ENCODE data around the gene RANBP10. TPM values are rescaled to one million over a fixed set of nuclear protein-coding genes. Genes with fewer than 3 reads are reported as not detected.
A peak's percentile ranks its signal among the peaks of the same experiment; 100 is the strongest.

RANBP10 gene
- total and polyA plus RNA-seq, 2 of the 13 experiments (the other 11 are each of a cell fraction or from before 2014, with no cell fraction given), result 9.2 to 22.7 TPM

DNA sequence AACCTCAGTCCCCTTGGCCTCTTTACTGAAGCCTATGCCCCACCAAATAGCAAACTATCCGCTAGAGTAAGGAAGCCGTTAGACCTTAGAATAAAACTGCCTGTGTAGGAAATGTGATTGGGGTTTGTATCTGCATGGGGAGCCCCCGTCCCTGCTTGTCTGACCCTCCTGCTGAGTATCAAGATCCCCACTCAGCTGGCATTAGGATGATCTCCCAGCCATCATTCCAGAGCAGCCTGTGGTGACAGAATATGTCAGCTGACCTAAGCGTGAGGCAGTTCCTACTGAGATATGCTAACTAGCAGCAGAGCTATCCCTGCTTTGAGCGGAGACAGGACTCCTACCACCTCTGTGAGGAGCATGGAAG, 86.6 kb downstream of the RANBP10 start (continued):
- TF ChIP-seq ZNF484 (CRISPR knock-in tag; IDR thresholded peaks at IDR 0.05; ENCODE audit: borderline replicate concordance, low read depth) (no peak), FOXA1 (IDR thresholded peaks at IDR 0.05) (no peak), FOXA1 (CRISPR knock-in tag; IDR thresholded peaks at IDR 0.05) (no peak), ZNF292 (CRISPR knock-in tag; IDR thresholded peaks at IDR 0.05; ENCODE audit: borderline replicate concordance, low read depth) (no peak), HDAC1 (CRISPR knock-in tag; IDR thresholded peaks at IDR 0.05) (no peak; the same call in 1 of the 2 replicates), NR2F1 (CRISPR knock-in tag; IDR thresholded peaks at IDR 0.05) (no peak), ZNF761 (CRISPR knock-in tag; conservative IDR thresholded peaks at IDR 0.05) (no peak), ZNF350 (CRISPR knock-in tag; IDR thresholded peaks at IDR 0.05; ENCODE audit: borderline replicate concordance, low read depth) (no peak; the same call in 1 of the 2 replicates), IKZF1 (IDR thresholded peaks at IDR 0.05) (no peak), ZNF780A (CRISPR knock-in tag; IDR thresholded peaks at IDR 0.05) (no peak), SRSF9 (IDR thresholded peaks at IDR 0.05; ENCODE audit: borderline replicate concordance, insufficient read depth, low read depth, low read length, poor library complexity, severe bottlenecking) (no peak), ZNF431 (CRISPR knock-in tag; IDR thresholded peaks at IDR 0.05; ENCODE audit: borderline replicate concordance, low read depth) (no peak), ZNF30 (CRISPR knock-in tag; IDR thresholded peaks at IDR 0.05) (no peak)

DNA sequence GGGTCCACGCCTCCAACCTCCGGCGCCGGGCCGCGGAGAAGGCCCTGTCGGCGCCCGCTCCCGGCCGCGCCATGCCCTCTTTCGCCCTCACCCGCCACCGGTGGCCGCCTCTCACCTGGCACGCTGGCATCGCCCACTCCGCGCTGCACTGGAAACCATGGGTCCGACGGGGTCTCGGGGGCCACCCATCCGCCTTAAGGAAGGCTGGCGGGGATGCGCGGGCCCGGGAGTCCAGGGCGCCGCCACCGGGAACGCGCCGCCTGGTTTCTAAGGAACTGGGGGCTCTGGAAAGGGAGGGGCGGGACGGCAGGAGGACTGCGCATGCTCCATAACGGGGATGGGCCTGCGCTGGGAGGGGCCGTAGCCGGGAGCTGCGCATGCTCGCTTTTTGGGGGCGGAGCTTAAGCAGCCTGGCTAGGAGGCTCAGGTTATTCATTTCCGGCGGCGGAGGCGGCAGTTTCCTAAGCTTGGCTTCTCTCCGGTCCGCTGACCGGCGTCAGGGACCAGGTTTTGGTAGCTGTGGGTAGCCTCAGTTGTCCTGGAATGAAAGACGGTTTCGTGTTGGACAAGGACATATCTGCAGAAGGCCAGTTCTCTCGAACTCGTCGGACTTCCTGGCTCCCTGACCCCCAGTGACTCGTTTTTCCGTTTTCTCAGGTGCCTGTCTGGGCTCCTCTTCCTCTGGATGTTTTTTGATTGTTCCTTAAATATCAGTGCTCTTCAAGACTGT, 87.1 kb downstream of the RANBP10 start, which contains the start of gene GFOD2:
TSS of gene GFOD2 (minus strand) at position 269 of the 730 bp plus-strand sequence. CDS start 33,601 bp downstream, outside the sequence.
- peak within 1 kb of the TSS; percentile 67 for H3K27ac ChIP-seq (ENCODE audit: extremely low read length, insufficient read depth, low read length)
- peak within 1 kb of the TSS; percentile 96 for H3K4me2 ChIP-seq (ENCODE audit: low read depth, low read length)
- peak within 1 kb of the TSS; percentile 93 for H3K9ac ChIP-seq (ENCODE audit: insufficient read depth, low read depth, low read length)
- no peaks in the 10 kb centered on the region for H3K9me3 ChIP-seq (ENCODE audit: low read length)
- H3K4me3 ChIP-seq (replicated peaks in 1 of 3; ENCODE audit: insufficient read depth in 1 of 3, low read depth in 2 of 3, low read length in 3 of 3), result peak within 1 kb of the TSS; percentile 93 to 94 (median 94)
- ATAC-seq (peak; percentile 83), DNase-seq (ENCODE audit: low spot score) (peak; percentile 91), FAIRE-seq (peak; percentile 71)
- peaks cover 36% of the 10 kb centered on the region for H3K79me2 ChIP-seq (ENCODE audit: insufficient read depth, low read length)
- CTCF ChIA-PET (ENCODE audit: low intra/inter-chr PET ratio, low total read pairs), result no interaction called here
- in situ Hi-C loops (cut with HindIII; ENCODE audit: extremely low pct_ligation_motif_present, low pct_unique_long_range_greater_than_20kb), result no loop called here
- no TSS peak for BruUV-seq (replicated peaks)
- under 1% methylated on average over 34 of the region's 59 CpGs for WGBS (ENCODE audit: low lambda C conversion rate)
- H3K36me3 ChIP-seq (replicated peaks in 1 of 2; ENCODE audit: control insufficient read depth in 1 of 2, insufficient read depth in 2 of 2, low read length in 2 of 2), result peaks cover 0 to 4% of the 10 kb centered on the region in 2 experiments; a peak in 1 of 5 replicates
- H4K20me1 ChIP-seq (ENCODE audit: insufficient read depth, low read length), result no peaks in the 10 kb centered on the region
- peaks cover 42% of the 10 kb centered on the region for H3K4me1 ChIP-seq (ENCODE audit: insufficient read depth, low read length)
- H3K27me3 ChIP-seq (ENCODE audit: control insufficient read depth in 1 of 2, insufficient read depth in 2 of 2, low read length in 2 of 2), result no peaks in the 10 kb centered on the region; a peak in 1 of 5 replicates
- intact Hi-C loops (cut with micrococcal nuclease; ENCODE audit: unreplicated experiment), result loop anchor here (5.0 kb wide), 1 partner anchor 88 kb away; the partner anchor contains the start of genes RANBP10 and TSNAXIP1
- POLR2A ChIA-PET, result interaction anchor here (0.6 to 2.5 kb wide), 17 partner anchors 9 to 360 kb away, joined by 3 to 18 read pairs (median 4); partner anchors contain the start of genes RANBP10 and TSNAXIP1
- peak within 1 kb of the TSS; percentile 94 for H2AFZ ChIP-seq (ENCODE audit: low read length)
- TF ChIP-seq SALL1 (CRISPR knock-in tag; IDR thresholded peaks at IDR 0.05), result peak; percentile 82
- TF ChIP-seq, protein P1, sequence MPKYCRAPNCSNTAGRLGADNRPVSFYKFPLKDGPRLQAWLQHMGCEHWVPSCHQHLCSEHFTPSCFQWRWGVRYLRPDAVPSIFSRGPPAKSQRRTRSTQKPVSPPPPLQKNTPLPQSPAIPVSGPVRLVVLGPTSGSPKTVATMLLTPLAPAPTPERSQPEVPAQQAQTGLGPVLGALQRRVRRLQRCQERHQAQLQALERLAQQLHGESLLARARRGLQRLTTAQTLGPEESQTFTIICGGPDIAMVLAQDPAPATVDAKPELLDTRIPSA (CRISPR knock-in tag; IDR thresholded peaks at IDR 0.05; ENCODE audit: borderline replicate concordance), result no peak
- TF ChIP-seq CENPT (CRISPR knock-in tag; IDR thresholded peaks at IDR 0.05; ENCODE audit: low read depth), result 0 out of 2 replicates have a peak, but pooled peaks have one; percentile 29
- TF ChIP-seq ZNF749 (CRISPR knock-in tag; IDR thresholded peaks at IDR 0.05; ENCODE audit: borderline replicate concordance), result 0 out of 2 replicates have a peak, but pooled peaks have one; percentile 7
- TF ChIP-seq KDM5B (CRISPR knock-in tag; IDR thresholded peaks at IDR 0.05; ENCODE audit: borderline replicate concordance), result peak; percentile 90
- TF ChIP-seq KMT2B (CRISPR knock-in tag; IDR thresholded peaks at IDR 0.05), result peak; percentile 93
- TF ChIP-seq ZSCAN22 (CRISPR knock-in tag; IDR thresholded peaks at IDR 0.05), result no peak
- TF ChIP-seq NR2F6 (IDR thresholded peaks at IDR 0.05), result no peak; the same call in 1 of the 2 replicates
- no peak; the same call in 1 of the 2 replicates for TF ChIP-seq NR2F6 (CRISPR knock-in tag; IDR thresholded peaks at IDR 0.05)

Measured in HepG2 (cell line).